ENCODE data around the gene FOXP1. TPM values are rescaled to one million over a fixed set of nuclear protein-coding genes. Genes with fewer than 3 reads are reported as not detected.
A peak's percentile ranks its signal among the peaks of the same experiment; 100 is the strongest.

FOXP1 gene
- total and polyA plus RNA-seq, 2 of the 13 experiments (the other 11 are each of a cell fraction or from before 2014, with no cell fraction given), result 40.4 to 59.0 TPM

DNA sequence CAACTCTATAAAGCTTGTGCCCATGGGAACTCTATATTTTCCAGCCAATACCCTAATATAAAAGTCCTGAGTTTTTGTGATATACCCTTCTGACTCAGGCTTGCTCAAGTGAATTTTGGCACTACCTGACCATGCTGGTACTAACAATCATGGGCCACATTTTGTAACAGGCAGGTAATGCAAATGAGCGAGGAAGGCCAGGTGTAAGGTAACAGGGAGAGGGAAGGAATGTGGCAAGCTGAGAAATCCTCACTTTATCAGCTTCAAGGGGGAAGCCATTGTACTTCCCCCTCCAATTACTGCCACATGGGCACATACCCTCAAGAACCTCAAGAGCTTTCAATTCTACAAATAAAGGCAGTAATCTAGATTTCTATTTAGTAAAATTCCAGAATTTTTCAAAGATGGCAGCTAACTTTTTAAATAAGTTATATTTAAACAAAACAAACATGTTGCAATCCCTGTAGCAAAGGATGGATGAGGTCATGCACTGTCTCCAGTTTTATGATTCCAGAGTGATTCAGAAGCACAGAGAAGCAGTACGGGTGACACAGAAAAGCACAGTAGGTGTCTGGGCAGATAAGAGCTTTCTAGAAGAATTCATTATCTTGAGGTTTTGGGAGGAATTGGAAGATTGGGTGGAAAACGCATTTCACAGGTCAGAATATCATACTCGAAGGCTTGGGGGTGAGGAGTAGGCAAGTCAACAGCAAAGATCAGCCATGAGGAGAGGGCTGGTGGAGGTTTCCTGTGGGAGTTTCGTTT lies 87.6 kb downstream of the FOXP1 start:
- Histone ChIP-seq H3K36me3 (replicated peaks in 1 of 2; ENCODE audit: control insufficient read depth in 1 of 2, insufficient read depth in 2 of 2, low read length in 2 of 2) (peaks cover 6 to 18% of the 10 kb centered on the region in 2 experiments; a peak in 4 of 5 replicates), H3K4me3 (replicated peaks in 1 of 3; ENCODE audit: insufficient read depth in 1 of 3, low read depth in 2 of 3, low read length in 3 of 3) (no peak overlapping the region), H3K9me3 (ENCODE audit: low read length) (no peaks in the 10 kb centered on the region), H3K27me3 (ENCODE audit: control insufficient read depth in 1 of 2, insufficient read depth in 2 of 2, low read length in 2 of 2) (no peaks in the 10 kb centered on the region), H3K27ac (ENCODE audit: extremely low read length, insufficient read depth, low read length) (no peak overlapping the region), H3K4me1 (ENCODE audit: insufficient read depth, low read length) (peaks cover 31% of the 10 kb centered on the region), H3K79me2 (ENCODE audit: insufficient read depth, low read length) (peaks cover 13% of the 10 kb centered on the region), H3K9ac (ENCODE audit: insufficient read depth, low read depth, low read length) (no peak overlapping the region), H2AFZ (ENCODE audit: low read length) (no peak overlapping the region), H4K20me1 (ENCODE audit: insufficient read depth, low read length) (peaks cover 7% of the 10 kb centered on the region), H3K4me2 (ENCODE audit: low read depth, low read length) (no peak overlapping the region)
- DNase-seq (ENCODE audit: low spot score) (peak; percentile 5), ATAC-seq (no peak), FAIRE-seq (no peak)
- TF ChIP-seq ATF7 (IDR thresholded peaks at IDR 0.05) (peak; percentile 60; the same call in 1 of the 2 replicates), ATF7 (CRISPR knock-in tag; IDR thresholded peaks at IDR 0.05) (no peak), CEBPB (IDR thresholded peaks at IDR 0.05; ENCODE audit: borderline replicate concordance, low read depth, low read length) (peak; percentile 54; the same call in 1 of the 2 replicates), THYN1 (CRISPR knock-in tag; IDR thresholded peaks at IDR 0.05; ENCODE audit: borderline replicate concordance, low read depth) (no peak)
- TF ChIP-seq, protein P1, sequence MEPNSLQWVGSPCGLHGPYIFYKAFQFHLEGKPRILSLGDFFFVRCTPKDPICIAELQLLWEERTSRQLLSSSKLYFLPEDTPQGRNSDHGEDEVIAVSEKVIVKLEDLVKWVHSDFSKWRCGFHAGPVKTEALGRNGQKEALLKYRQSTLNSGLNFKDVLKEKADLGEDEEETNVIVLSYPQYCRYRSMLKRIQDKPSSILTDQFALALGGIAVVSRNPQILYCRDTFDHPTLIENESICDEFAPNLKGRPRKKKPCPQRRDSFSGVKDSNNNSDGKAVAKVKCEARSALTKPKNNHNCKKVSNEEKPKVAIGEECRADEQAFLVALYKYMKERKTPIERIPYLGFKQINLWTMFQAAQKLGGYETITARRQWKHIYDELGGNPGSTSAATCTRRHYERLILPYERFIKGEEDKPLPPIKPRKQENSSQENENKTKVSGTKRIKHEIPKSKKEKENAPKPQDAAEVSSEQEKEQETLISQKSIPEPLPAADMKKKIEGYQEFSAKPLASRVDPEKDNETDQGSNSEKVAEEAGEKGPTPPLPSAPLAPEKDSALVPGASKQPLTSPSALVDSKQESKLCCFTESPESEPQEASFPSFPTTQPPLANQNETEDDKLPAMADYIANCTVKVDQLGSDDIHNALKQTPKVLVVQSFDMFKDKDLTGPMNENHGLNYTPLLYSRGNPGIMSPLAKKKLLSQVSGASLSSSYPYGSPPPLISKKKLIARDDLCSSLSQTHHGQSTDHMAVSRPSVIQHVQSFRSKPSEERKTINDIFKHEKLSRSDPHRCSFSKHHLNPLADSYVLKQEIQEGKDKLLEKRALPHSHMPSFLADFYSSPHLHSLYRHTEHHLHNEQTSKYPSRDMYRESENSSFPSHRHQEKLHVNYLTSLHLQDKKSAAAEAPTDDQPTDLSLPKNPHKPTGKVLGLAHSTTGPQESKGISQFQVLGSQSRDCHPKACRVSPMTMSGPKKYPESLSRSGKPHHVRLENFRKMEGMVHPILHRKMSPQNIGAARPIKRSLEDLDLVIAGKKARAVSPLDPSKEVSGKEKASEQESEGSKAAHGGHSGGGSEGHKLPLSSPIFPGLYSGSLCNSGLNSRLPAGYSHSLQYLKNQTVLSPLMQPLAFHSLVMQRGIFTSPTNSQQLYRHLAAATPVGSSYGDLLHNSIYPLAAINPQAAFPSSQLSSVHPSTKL (CRISPR knock-in tag; IDR thresholded peaks at IDR 0.05), result no peak
- WGBS (ENCODE audit: low lambda C conversion rate), result 98% methylated on average over 5 of the region's 5 CpGs
- intact Hi-C loops (cut with micrococcal nuclease; ENCODE audit: unreplicated experiment), result no loop called here
- CTCF ChIA-PET (ENCODE audit: low intra/inter-chr PET ratio, low total read pairs), result no interaction called here
- in situ Hi-C loops (cut with HindIII; ENCODE audit: extremely low pct_ligation_motif_present, low pct_unique_long_range_greater_than_20kb), result no loop called here
- POLR2A ChIA-PET, result no interaction called here
- BruUV-seq (replicated peaks), result no TSS peak
